ENCODE data around the gene C6orf89.
"Not testable (repeated sequence)": the region's sequence is repeated elsewhere in the genome, so short reads cannot be mapped to it uniquely, and the experiment has no call there.

The C6orf89 gene

GRCh38 chr6:36888115-36888643 lies 2.4 kb downstream of the C6orf89 start:
- no peak for DNase-seq (ENCODE audit: low read depth, low spot score)

- no peak for DNase-seq (ENCODE audit: low read depth, low spot score)
Measured at GRCh38 chr6:36888654-36889481, 3.1 kb downstream of the C6orf89 start.

GRCh38 chr6:36890112-36890663 lies 4.4 kb downstream of the C6orf89 start:
- DNase-seq (ENCODE audit: low read depth, low spot score), result no peak

- not testable (repeated sequence) for DNase-seq (ENCODE audit: low read depth, low spot score)
Measured at GRCh38 chr6:36891153-36891552, 5.4 kb downstream of the C6orf89 start.

GRCh38 chr6:36893976-36894932 lies 8.5 kb downstream of the C6orf89 start:
- no peak for DNase-seq (ENCODE audit: low read depth, low spot score)

- no peak for DNase-seq (ENCODE audit: low read depth, low spot score)
Measured at GRCh38 chr6:36897609-36898008, 11.9 kb downstream of the C6orf89 start.

- DNase-seq (ENCODE audit: low read depth, low spot score), result no peak
Measured at GRCh38 chr6:36904114-36904513, 18.4 kb downstream of the C6orf89 start.

GRCh38 chr6:36904851-36905393 lies 19.2 kb downstream of the C6orf89 start:
- DNase-seq (ENCODE audit: low read depth, low spot score), result no peak

- DNase-seq (ENCODE audit: low read depth, low spot score), result no peak
Measured at GRCh38 chr6:36906539-36907325, 21.0 kb downstream of the C6orf89 start.

GRCh38 chr6:36907781-36908180 lies 22.0 kb downstream of the C6orf89 start:
- DNase-seq (ENCODE audit: low read depth, low spot score), result no peak

GRCh38 chr6:36908747-36909146 lies 23.0 kb downstream of the C6orf89 start:
- DNase-seq (ENCODE audit: low read depth, low spot score), result no peak

- no peak for DNase-seq (ENCODE audit: low read depth, low spot score)
Measured at GRCh38 chr6:36912030-36912454, 26.3 kb downstream of the C6orf89 start.

GRCh38 chr6:36912586-36912985 lies 26.8 kb downstream of the C6orf89 start:
- peak; percentile 6 for DNase-seq (ENCODE audit: low read depth, low spot score)

- DNase-seq (ENCODE audit: low read depth, low spot score), result no peak
Measured at GRCh38 chr6:36913082-36913481, 27.3 kb downstream of the C6orf89 start.

- DNase-seq (ENCODE audit: low read depth, low spot score), result no peak
Measured at GRCh38 chr6:36914227-36914794, 28.6 kb downstream of the C6orf89 start.

GRCh38 chr6:36915599-36915998 lies 29.8 kb downstream of the C6orf89 start:
- no peak for DNase-seq (ENCODE audit: low read depth, low spot score)

GRCh38 chr6:36916126-36916525 lies 30.4 kb downstream of the C6orf89 start:
- no peak for DNase-seq (ENCODE audit: low read depth, low spot score)

GRCh38 chr6:36917541-36918193 lies 31.9 kb downstream of the C6orf89 start:
- no peak for DNase-seq (ENCODE audit: low read depth, low spot score)

- DNase-seq (ENCODE audit: low read depth, low spot score), result no peak
Measured at GRCh38 chr6:36920049-36920448, 34.3 kb downstream of the C6orf89 start.

GRCh38 chr6:36920546-36920945 lies 34.8 kb downstream of the C6orf89 start:
- no peak for DNase-seq (ENCODE audit: low read depth, low spot score)

Measured in activated naive CD8-positive, alpha-beta T cell treated with anti-CD3 and anti-CD28 coated beads, Interleukin-2, amount 50 U/mL, for 16 hours (primary cell).